ENCODE measurements around the gene DPY19L1.
"Not testable (repeated sequence)": the region's sequence is repeated elsewhere in the genome, so short reads cannot be mapped to it uniquely, and the experiment has no call there.

The DPY19L1 gene

DNA sequence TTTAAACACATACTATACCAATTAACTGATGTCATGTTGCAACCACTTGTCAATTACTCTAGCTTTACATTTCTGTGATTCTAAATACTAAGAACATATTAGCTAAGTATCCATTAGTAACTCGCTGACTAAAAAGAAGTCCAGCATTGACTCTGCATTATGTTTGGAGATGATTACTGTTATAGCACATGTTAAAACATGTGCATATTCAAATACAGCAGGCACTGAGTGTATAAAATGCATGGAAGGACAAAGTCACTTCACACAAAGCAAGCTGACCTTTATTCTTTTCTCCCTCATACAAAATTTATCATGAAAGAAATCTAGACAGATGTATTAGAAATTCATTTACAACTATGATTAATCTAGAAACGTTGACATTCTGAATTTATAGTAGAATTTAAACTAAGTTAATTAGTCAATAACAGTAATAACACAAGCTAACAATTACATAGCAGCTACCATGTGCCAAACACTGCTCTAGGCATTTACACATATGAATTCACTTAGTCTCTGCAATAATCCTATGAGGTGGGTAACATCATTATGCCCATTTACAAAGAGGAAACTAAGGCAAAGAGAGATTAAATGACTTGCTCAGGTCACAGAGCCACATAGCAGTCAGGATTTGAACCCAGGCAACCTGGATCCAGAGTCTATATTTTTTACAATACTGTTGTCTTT lies 48.7 kb downstream of the DPY19L1 start:
- not testable (repeated sequence) for DNase-seq (ENCODE audit: low spot score); H3K27me3 Mint-ChIP-seq (ENCODE audit: low read depth); H3K36me3 Mint-ChIP-seq (ENCODE audit: low read depth); H3K27ac Mint-ChIP-seq; H3K4me3 Mint-ChIP-seq; H3K9me3 Mint-ChIP-seq
- peaks cover 24% of the 10 kb centered on the region for H3K4me1 Mint-ChIP-seq (ENCODE audit: low read depth)

DNA sequence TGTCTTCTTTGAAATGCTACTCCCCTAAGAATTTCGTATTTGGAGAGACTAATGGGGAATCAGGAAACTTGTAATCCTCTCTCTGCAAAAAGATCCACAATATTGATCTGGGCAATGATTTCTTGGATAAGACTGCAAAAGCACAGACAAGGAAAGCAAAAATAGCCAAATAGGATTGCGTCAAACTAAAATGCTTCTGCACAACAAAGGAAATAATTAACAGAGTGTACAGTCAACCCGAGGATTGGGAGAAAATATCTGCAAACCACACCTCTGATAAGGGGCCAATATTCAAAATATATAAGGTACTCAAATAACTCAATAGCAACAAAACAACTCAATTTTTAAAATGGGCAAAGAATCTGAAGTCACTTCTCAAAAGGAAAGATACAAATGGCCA lies 52.1 kb downstream of the DPY19L1 start:
- H3K4me1 Mint-ChIP-seq (ENCODE audit: low read depth); DNase-seq (ENCODE audit: low spot score); H3K36me3 Mint-ChIP-seq (ENCODE audit: low read depth); H3K27ac Mint-ChIP-seq; H3K27me3 Mint-ChIP-seq (ENCODE audit: low read depth); H3K9me3 Mint-ChIP-seq; H3K4me3 Mint-ChIP-seq: not testable (repeated sequence)

DNA sequence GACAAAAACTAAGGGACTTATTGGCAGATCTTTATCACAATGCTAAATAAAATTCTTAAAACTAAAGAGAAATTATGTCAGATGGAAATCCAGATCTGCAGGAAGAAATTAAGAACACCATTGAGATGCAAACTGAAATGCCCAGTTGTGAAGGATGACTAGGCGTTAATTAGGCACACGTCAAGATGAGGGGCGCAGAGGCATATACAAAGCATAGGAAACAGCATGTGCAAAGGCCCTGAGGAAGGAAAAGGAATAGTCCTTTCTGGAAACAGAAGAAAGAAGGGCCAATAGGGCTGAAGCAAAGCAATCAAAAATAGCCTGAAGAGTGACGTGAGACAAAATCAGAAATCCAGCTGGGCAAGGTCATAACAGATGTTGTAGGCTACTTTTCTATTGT lies 53.1 kb downstream of the DPY19L1 start:
- H3K27ac Mint-ChIP-seq; H3K4me3 Mint-ChIP-seq; H3K27me3 Mint-ChIP-seq (ENCODE audit: low read depth); DNase-seq (ENCODE audit: low spot score); H3K36me3 Mint-ChIP-seq (ENCODE audit: low read depth); H3K9me3 Mint-ChIP-seq: not testable (repeated sequence)
- H3K4me1 Mint-ChIP-seq (ENCODE audit: low read depth), result peaks cover 15% of the 10 kb centered on the region

DNA sequence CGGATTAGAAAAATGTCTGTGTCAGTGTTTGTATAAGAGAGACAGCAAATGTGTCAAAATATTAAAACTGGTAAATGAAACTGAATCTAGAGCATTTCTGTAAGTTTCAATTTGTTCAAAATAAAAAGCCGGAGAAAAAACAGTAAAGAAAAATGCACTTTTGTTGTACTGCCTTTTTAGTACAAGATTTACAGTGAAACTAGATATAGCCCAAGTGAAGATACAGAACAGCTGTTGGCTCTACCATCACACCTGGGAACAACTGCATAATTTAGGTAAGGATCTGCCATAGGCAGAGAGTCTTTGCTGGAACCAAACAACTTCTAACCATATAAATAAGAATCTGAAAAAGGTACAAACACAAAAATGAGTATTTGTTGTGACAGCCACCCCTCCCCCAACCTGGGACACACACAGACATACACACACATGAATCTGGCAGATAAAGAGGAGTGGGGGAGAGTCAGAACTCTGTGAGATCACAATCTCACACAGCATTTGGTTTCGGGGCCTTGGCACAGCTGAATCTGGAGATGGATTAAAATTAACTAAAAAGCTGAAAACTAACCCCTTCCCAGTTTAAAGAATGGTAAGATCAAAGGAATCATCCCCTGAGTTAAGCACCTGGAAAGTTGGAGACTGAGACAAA lies 54.8 kb downstream of the DPY19L1 start:
- H3K4me3 Mint-ChIP-seq, result no peak overlapping the region
- H3K36me3 Mint-ChIP-seq (ENCODE audit: low read depth), result no peaks in the 10 kb centered on the region
- H3K27ac Mint-ChIP-seq, result no peak overlapping the region
- no peaks in the 10 kb centered on the region for H3K27me3 Mint-ChIP-seq (ENCODE audit: low read depth)
- DNase-seq (ENCODE audit: low spot score), result no peak
- H3K4me1 Mint-ChIP-seq (ENCODE audit: low read depth), result peaks cover 18% of the 10 kb centered on the region
- no peaks in the 10 kb centered on the region for H3K9me3 Mint-ChIP-seq

DNA sequence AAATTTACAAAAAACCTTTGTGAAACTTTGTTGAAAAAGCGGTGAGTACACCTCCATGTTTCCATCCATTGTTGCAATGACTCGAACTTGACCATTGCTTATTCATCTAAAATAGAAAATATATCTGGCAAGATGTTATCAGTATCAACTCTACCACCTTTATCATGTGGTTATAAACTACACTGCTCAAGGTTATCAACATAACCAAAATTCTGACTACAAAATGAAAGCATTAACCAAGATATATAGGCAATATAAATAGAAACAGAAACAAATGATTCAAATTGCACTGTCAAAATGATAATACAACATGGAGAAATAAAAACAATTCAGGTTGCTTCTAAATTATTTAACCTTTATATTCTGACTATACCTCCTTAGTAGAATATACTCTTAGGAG lies 58.2 kb downstream of the DPY19L1 start:
- not testable (repeated sequence) for H3K36me3 Mint-ChIP-seq (ENCODE audit: low read depth); H3K27me3 Mint-ChIP-seq (ENCODE audit: low read depth); H3K4me3 Mint-ChIP-seq; DNase-seq (ENCODE audit: low spot score); H3K27ac Mint-ChIP-seq; H3K9me3 Mint-ChIP-seq
- H3K4me1 Mint-ChIP-seq (ENCODE audit: low read depth), result peaks cover 18% of the 10 kb centered on the region

DNA sequence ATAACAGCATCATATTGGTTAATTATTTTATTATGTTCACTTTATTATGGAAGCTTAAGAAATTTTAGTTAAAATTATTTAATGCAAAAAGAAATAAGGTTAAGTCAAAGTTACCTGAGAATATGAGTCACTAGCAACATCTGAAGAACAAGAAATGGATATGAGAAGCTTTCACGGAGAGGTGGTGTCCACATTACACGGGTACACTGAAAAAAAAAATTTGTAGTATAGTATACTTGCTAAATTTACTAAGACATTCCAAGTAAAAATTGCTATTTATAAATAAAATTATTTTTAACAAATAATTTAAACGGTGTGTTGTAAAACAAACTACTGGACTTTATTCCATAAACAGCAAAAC lies 63.9 kb downstream of the DPY19L1 start:
- Mint-ChIP-seq H3K36me3 (ENCODE audit: low read depth) (peaks cover 12% of the 10 kb centered on the region), H3K27ac (no peak overlapping the region), H3K27me3 (ENCODE audit: low read depth) (no peaks in the 10 kb centered on the region), H3K4me3 (no peak overlapping the region), H3K4me1 (ENCODE audit: low read depth) (peaks cover 3% of the 10 kb centered on the region), H3K9me3 (no peaks in the 10 kb centered on the region)
- DNase-seq (ENCODE audit: low spot score), result no peak

DNA sequence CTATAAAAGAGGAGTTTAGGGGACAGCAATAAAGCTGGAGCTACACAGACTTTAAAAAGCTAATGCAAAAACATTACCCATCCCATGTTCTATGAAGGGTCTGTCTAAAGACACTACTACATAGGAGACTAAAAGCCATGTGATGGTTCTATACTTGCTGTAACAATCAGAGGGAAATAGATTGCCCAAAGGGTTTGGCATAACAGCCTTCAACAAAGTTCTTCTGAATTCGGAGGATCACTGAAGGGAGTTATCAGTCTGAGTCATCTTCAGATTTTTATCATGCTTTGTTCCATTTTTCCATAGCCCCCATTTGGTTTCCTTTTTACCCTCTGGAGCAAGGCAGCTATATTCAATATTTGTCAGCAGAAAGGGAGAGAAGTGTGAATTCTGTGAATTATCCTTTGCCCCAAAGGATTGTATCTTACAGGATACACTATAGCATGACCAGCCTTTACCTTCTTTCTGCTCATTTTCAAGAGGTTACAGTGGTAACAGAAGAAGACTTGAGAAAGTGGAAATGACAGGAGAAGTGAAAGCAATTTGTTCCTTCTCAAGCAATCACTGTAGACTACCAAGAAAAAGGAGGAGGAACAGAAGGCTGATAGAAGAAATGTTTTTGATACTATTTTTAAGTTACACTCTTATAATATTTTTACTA lies 64.4 kb downstream of the DPY19L1 start:
- H3K36me3 Mint-ChIP-seq (ENCODE audit: low read depth), result peaks cover 12% of the 10 kb centered on the region
- H3K9me3 Mint-ChIP-seq; H3K27ac Mint-ChIP-seq; DNase-seq (ENCODE audit: low spot score); H3K4me1 Mint-ChIP-seq (ENCODE audit: low read depth); H3K4me3 Mint-ChIP-seq; H3K27me3 Mint-ChIP-seq (ENCODE audit: low read depth): not testable (repeated sequence)

DNA sequence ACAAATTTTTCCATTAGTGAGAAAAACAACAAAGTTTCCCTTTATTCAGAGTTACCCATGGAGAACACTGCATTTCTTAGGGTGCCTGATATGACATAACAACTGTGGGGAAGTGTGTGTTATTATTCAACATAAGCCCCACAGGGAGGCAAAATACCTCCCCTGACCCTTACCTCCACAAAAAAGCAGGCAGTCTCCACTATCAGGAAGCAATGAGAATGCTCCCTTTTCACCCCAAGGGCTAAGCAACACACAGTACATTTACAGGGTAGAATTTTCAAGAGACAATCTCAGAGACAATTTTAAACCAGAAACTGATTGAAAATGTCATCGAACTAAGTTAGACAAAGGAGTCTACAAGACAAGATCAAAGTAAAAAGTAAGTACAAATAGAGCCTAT lies 69.5 kb downstream of the DPY19L1 start:
- H3K36me3 Mint-ChIP-seq (ENCODE audit: low read depth); H3K27me3 Mint-ChIP-seq (ENCODE audit: low read depth); H3K4me1 Mint-ChIP-seq (ENCODE audit: low read depth); H3K9me3 Mint-ChIP-seq; H3K27ac Mint-ChIP-seq; DNase-seq (ENCODE audit: low spot score); H3K4me3 Mint-ChIP-seq: not testable (repeated sequence)

DNA sequence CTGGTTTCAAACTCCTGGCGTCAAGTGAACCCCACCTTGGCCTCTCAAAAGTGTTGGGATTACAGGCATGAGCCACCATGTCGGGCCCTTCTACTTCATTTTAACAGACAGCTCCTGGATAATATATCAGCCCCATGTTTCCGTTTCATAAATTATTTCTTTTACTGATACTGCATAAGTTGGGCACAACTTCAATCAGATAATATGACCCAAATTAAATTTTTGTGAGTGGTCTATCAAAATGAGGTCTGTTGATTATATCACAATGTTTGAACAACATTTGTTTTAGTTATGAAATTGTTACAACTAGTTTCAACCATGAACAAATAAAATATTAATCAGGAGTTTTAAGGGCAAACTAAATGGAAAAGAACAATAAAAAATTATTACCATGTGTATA lies 70.8 kb downstream of the DPY19L1 start:
- not testable (repeated sequence) for H3K27me3 Mint-ChIP-seq (ENCODE audit: low read depth); H3K9me3 Mint-ChIP-seq; H3K4me1 Mint-ChIP-seq (ENCODE audit: low read depth); H3K27ac Mint-ChIP-seq; DNase-seq (ENCODE audit: low spot score); H3K4me3 Mint-ChIP-seq; H3K36me3 Mint-ChIP-seq (ENCODE audit: low read depth)

DNA sequence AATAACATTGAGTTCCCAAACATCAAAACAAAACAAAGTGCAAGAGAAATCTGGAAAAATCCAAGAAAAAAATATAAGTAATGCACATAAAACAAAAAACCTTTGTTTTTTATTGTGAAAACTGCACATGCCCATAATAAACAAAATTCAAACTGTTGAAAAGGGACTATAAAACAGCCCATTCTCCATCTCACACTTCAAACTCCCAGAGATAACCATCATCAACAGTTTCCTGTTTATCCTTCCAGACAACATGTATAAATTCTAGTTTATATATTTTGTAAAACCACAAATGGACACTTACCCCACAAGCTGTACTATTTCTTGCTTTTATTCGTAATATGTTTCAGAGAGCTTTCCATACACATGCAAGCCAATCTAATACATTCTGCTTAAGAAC lies 79.3 kb downstream of the DPY19L1 start:
- peaks cover 7% of the 10 kb centered on the region for H3K4me1 Mint-ChIP-seq (ENCODE audit: low read depth)
- H3K9me3 Mint-ChIP-seq, result no peaks in the 10 kb centered on the region
- H3K36me3 Mint-ChIP-seq (ENCODE audit: low read depth), result peaks cover 2% of the 10 kb centered on the region
- no peak overlapping the region for H3K27ac Mint-ChIP-seq
- no peak overlapping the region for H3K4me3 Mint-ChIP-seq
- no peaks in the 10 kb centered on the region for H3K27me3 Mint-ChIP-seq (ENCODE audit: low read depth)
- DNase-seq (ENCODE audit: low spot score), result no peak

DNA sequence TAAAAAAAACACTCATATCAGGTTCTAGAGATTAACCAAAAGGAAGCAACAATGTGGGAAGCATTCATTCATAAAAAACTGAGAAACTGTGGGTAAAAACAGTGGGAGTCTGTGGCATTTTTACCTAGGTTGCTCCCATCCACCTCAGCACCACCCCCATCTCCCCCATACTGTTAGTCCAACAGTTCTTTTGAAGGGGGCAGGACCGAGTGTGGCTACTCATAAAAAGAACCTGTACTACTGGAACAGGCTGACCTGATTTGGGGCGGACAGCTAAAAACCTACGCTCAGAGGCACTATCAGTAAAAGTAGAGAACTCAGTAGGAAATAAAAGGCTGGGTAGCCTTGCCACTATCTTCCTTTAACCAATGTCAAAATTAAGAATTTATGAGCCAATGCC lies 84.5 kb downstream of the DPY19L1 start:
- Mint-ChIP-seq H3K4me1 (ENCODE audit: low read depth) (peaks cover 2% of the 10 kb centered on the region), H3K9me3 (no peaks in the 10 kb centered on the region), H3K27me3 (ENCODE audit: low read depth) (no peaks in the 10 kb centered on the region), H3K36me3 (ENCODE audit: low read depth) (peaks cover 2% of the 10 kb centered on the region), H3K27ac (no peak overlapping the region), H3K4me3 (no peak overlapping the region)
- DNase-seq (ENCODE audit: low spot score), result no peak

DNA sequence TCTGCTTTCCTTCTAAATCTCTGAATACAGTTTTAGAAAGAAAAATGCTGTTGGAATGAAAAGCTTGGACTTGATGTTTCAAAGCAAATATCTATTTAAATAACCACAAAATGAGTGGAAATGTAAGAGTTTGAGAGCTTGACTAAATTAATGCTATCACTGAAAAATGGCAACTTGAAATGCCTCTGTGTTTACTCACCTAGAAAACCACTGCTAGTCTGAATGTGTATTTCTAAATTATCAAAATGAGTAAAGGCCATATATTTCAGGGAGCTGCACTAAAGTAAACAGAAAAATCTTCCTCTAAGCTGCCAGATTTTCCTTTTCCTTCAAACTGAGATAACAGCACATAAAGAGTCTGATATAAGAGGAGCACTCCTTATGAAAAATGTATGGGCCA lies 87.9 kb downstream of the DPY19L1 start:
- Mint-ChIP-seq H3K27ac (no peak overlapping the region), H3K9me3 (no peaks in the 10 kb centered on the region), H3K36me3 (ENCODE audit: low read depth) (no peaks in the 10 kb centered on the region), H3K4me3 (no peak overlapping the region), H3K4me1 (ENCODE audit: low read depth) (no peaks in the 10 kb centered on the region), H3K27me3 (ENCODE audit: low read depth) (no peaks in the 10 kb centered on the region)
- DNase-seq (ENCODE audit: low spot score), result no peak

DNA sequence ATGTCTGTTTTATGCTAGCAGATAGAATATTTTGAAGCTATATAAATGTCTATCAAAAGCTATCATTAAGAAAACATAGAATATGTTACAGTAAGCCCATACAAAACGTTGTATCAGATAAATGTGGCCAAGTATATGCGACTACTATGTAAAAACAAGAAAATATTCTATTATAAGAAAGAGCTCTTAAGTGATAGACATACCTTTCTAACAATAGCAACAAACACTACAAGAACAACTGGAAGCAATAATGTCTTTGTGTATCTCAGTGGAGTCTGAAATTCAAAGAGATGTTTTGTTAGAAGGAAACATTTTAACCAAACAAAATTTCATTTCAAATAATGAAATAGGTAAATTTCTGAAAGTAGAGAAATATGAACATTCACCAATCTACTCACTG lies 89.9 kb downstream of the DPY19L1 start:
- not testable (repeated sequence) for H3K4me1 Mint-ChIP-seq (ENCODE audit: low read depth); DNase-seq (ENCODE audit: low spot score); H3K27me3 Mint-ChIP-seq (ENCODE audit: low read depth); H3K4me3 Mint-ChIP-seq; H3K9me3 Mint-ChIP-seq; H3K36me3 Mint-ChIP-seq (ENCODE audit: low read depth); H3K27ac Mint-ChIP-seq

DNA sequence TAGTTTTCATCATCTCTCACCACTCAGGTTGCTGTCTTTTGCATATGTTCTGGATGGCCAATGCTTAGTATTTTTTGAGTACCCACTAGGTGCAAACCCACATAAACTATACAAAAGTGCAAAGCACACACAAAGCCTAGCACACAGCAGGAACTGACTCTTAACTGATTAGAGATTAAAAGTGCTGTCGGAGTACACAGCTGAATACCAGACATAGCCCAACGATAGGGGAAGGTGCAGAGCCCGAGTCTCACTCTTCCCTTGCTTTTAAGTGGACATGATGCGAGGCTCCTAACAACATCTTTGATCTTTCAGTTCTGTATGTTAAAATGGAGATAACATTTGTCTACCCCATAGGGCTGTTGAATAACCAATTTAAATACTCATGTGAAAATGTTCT lies 90.8 kb downstream of the DPY19L1 start:
- Mint-ChIP-seq H3K36me3 (ENCODE audit: low read depth) (no peaks in the 10 kb centered on the region), H3K4me3 (no peak overlapping the region), H3K9me3 (no peaks in the 10 kb centered on the region), H3K4me1 (ENCODE audit: low read depth) (no peaks in the 10 kb centered on the region), H3K27ac (no peak overlapping the region), H3K27me3 (ENCODE audit: low read depth) (no peaks in the 10 kb centered on the region)
- DNase-seq (ENCODE audit: low spot score), result no peak

Data from T-helper 2 cell treated with Interferon-gamma antibody and Interleukin-4, amounts not matched to agents 5 μg/mL and 100 μg/mL, for 36 hours (primary cell).